A673 (cell line): ENCODE results near the gene RASL10A. TPM values are rescaled to one million over a fixed set of nuclear protein-coding genes. Genes with fewer than 3 reads are reported as not detected.

Source experiments
- BruUV-seq: library from RNA; stranded (reverse); fragments of 400-500 nt; replicated peaks from 2 replicates; lab custom pipeline; 2021; lab: Mats Ljungman, UMichigan
- CTCF ChIA-PET: fragments of 300-600 bp; sonication (Branson Sonifier 250); formaldehyde crosslinking; loops from one replicate; lab custom pipeline; 2022; ENCODE audit warnings: antibody characterized with exemption; lab: Charles Lee
- POLR2A ChIA-PET: fragments of 300-600 bp; sonication (Branson Sonifier 250); formaldehyde crosslinking; loops from one replicate; lab custom pipeline; 2022; ENCODE audit warnings: antibody characterized with exemption; ENCODE audit not compliant: low non-redundant PET; lab: Charles Lee
- DNase-seq: peaks from one replicate; pipeline ENCODE4 v3.0.0-alpha.2; 2015; ENCODE audit warnings: low spot score
- H3K27ac ChIP-seq: fragments of 200-600 bp; sonication (generic); 2 replicates; pipeline ENCODE4 v1.5.1; 2016; ENCODE audit warnings: mixed run types, low read depth, mild to moderate bottlenecking, mixed read lengths, antibody characterized with exemption, low read length; ENCODE audit not compliant: poor library complexity, severe bottlenecking
- H3K27me3 ChIP-seq: fragments of 200-600 bp; sonication (generic); replicated peaks from 2 replicates; pipeline ENCODE4 v1.6.1; 2017; ENCODE audit warnings: mixed run types, low read depth, mild to moderate bottlenecking, mixed read lengths, antibody characterized with exemption, low read length; ENCODE audit not compliant: insufficient read depth, poor library complexity
- H3K36me3 ChIP-seq: fragments of 200-600 bp; sonication (generic); 2 replicates; pipeline ENCODE4 v1.6.1; 2016; ENCODE audit warnings: mixed run types, mild to moderate bottlenecking, mixed read lengths, antibody characterized with exemption, low read length; ENCODE audit not compliant: insufficient read depth, poor library complexity, severe bottlenecking
- H3K4me1 ChIP-seq: fragments of 200-600 bp; sonication (generic); 2 replicates; pipeline ENCODE4 v1.6.1; 2017; ENCODE audit warnings: mixed run types, mild to moderate bottlenecking, mixed read lengths, antibody characterized with exemption, low read length; ENCODE audit not compliant: insufficient read depth, poor library complexity, severe bottlenecking
- H3K4me3 ChIP-seq: fragments of 200-600 bp; sonication (generic); 2 replicates; pipeline ENCODE4 v1.5.1; 2016; ENCODE audit warnings: low read depth, mixed run types, mild to moderate bottlenecking, mixed read lengths, low read length; ENCODE audit not compliant: poor library complexity, severe bottlenecking
- H3K9me3 ChIP-seq: fragments of 200-600 bp; sonication (generic); 2 replicates; pipeline ENCODE4 v1.6.1; 2016; ENCODE audit warnings: mixed run types, low read depth, mild to moderate bottlenecking, mixed read lengths, antibody characterized with exemption, low read length; ENCODE audit not compliant: poor library complexity, severe bottlenecking
- CTCF ChIP-seq: fragments of 300-800, 200-600 bp; sonication (generic); conservative IDR thresholded peaks from 2 replicates; pipeline ENCODE4 v1.5.1; 2017; ENCODE audit warnings: low read depth, mild to moderate bottlenecking, antibody characterized with exemption, low read length, moderate library complexity, mixed read lengths
- EZH2 ChIP-seq: fragments of 200-600 bp; sonication (generic); IDR thresholded peaks from 2 replicates; pipeline ENCODE4 v1.6.1; 2017; ENCODE audit warnings: borderline replicate concordance, low read depth, mild to moderate bottlenecking, mixed read lengths, antibody characterized with exemption, low read length; ENCODE audit not compliant: poor library complexity, severe bottlenecking
- intact Hi-C: fragments of 100-400 bp; cut with micrococcal nuclease; formaldehyde crosslinking; loops from one replicate; pipeline ENCODE4 v1.10.0; 2022; ENCODE audit not compliant: unreplicated experiment
- total RNA-seq: library from RNA; stranded (reverse); gene quantifications from 2 replicates; pipeline ENCODE4 v1.2.3, GENCODE V29; 2021

Gene RASL10A
- total RNA-seq, 1 experiment from 2014 or later: not detected

- ChIA-PET POLR2A (no interaction called here), CTCF (no interaction called here)
- H3K27ac ChIP-seq: no peak overlapping the region
- TF ChIP-seq EZH2 (no peak), CTCF (peak; percentile 73)
- H3K4me3 ChIP-seq: no peak overlapping the region
- BruUV-seq: no TSS peak
- no peak for DNase-seq
- peaks cover 32% of the 10 kb centered on the region for H3K27me3 ChIP-seq
- H3K9me3 ChIP-seq: no peaks in the 10 kb centered on the region
- intact Hi-C loops: no loop called here
- H3K36me3 ChIP-seq: no peaks in the 10 kb centered on the region
- peaks cover 20% of the 10 kb centered on the region for H3K4me1 ChIP-seq
Measured at GRCh38 chr22:29313126-29313575, 2.3 kb downstream of the RASL10A start.

GRCh38 chr22:29312218-29313125, 3.0 kb downstream of the RASL10A start:
- no peaks in the 10 kb centered on the region for H3K36me3 ChIP-seq
- POLR2A ChIA-PET: interaction anchor here (0.6 kb wide), 1 partner anchor 33 kb away, joined by 3 read pairs; no protein-coding TSS in a partner anchor
- no peak for DNase-seq
- CTCF ChIA-PET: no interaction called here
- H3K27me3 ChIP-seq: peaks cover 32% of the 10 kb centered on the region
- intact Hi-C loops: no loop called here
- no TSS peak for BruUV-seq
- peaks cover 26% of the 10 kb centered on the region for H3K4me1 ChIP-seq
- no peak overlapping the region for H3K27ac ChIP-seq
- H3K9me3 ChIP-seq: no peaks in the 10 kb centered on the region
- no peak overlapping the region for H3K4me3 ChIP-seq
- TF ChIP-seq EZH2 (no peak), CTCF (no peak)

GRCh38 chr22:29311464-29312217, 3.9 kb downstream of the RASL10A start:
- no peaks in the 10 kb centered on the region for H3K9me3 ChIP-seq
- no peak overlapping the region for H3K27ac ChIP-seq
- no peak overlapping the region for H3K4me3 ChIP-seq
- peaks cover 32% of the 10 kb centered on the region for H3K27me3 ChIP-seq
- ChIA-PET CTCF (no interaction called here), POLR2A (interaction anchor here (0.6 kb wide), 1 partner anchor 33 kb away, joined by 3 read pairs; no protein-coding TSS in a partner anchor)
- no peaks in the 10 kb centered on the region for H3K36me3 ChIP-seq
- TF ChIP-seq CTCF: no peak
- no peak for TF ChIP-seq EZH2
- BruUV-seq: no TSS peak
- no peak for DNase-seq
- peaks cover 26% of the 10 kb centered on the region for H3K4me1 ChIP-seq
- intact Hi-C loops: no loop called here
